ENCODE data around the gene ZBTB7C. TPM values are rescaled to one million over a fixed set of nuclear protein-coding genes. Genes with fewer than 3 reads are reported as not detected.
A peak's percentile ranks its signal among the peaks of the same experiment; 100 is the strongest.

ZBTB7C gene
- total and polyA plus RNA-seq, 9 of the 15 experiments (the other 6 are each of a cell fraction or from before 2014, with no cell fraction given): not detected

DNA sequence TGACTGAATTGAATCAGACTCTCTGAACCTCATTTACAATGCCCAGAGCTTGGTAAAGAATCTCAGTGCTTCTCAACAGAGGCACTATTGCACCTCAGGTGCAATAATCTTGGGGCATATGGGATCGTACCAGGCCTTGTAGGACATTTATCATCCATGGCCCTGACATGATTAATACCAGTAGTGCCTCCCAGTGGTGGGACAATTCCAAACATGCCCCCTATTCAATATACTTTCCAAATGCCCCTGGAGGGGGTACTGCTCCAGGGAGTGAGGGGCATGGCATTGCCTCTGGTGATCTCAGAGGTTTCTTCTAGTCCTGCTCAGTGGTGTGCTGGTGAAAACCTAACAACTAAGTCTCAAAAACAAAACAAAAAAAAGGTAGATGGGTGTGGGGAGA is 303.9 kb downstream of the ZBTB7C start:
- Histone ChIP-seq H2AFZ (ENCODE audit: low read depth, low read length) (no peak overlapping the region), H3K36me3 (ENCODE audit: control insufficient read depth, insufficient read depth, low read length) (no peaks in the 10 kb centered on the region), H3K4me3 (no peak overlapping the region), H3K79me2 (ENCODE audit: control insufficient read depth, insufficient read depth, low read length) (no peaks in the 10 kb centered on the region), H3K27me3 (ENCODE audit: control insufficient read depth in 2 of 2, insufficient read depth in 2 of 2, low read length in 2 of 2) (peaks cover 0 to 20% of the 10 kb centered on the region in 2 experiments; a peak in 3 of 5 replicates), H3K4me2 (ENCODE audit: insufficient read depth, low read length) (no peak overlapping the region), H3K9me3 (replicated peaks; ENCODE audit: control insufficient read depth, insufficient read depth, low read depth, low read length) (no peaks in the 10 kb centered on the region), H3K4me1 (replicated peaks in 1 of 2; ENCODE audit: control insufficient read depth in 2 of 2, insufficient read depth in 2 of 2, low read length in 2 of 2) (no peaks in the 10 kb centered on the region), H4K20me1 (replicated peaks; ENCODE audit: control insufficient read depth, insufficient read depth, low read length) (no peaks in the 10 kb centered on the region), H3K27ac (ENCODE audit: extremely low read depth, low read depth, low read length) (no peak overlapping the region), H3K9me1 (ENCODE audit: control insufficient read depth, insufficient read depth, low read length) (no peaks in the 10 kb centered on the region), H3K9ac (ENCODE audit: insufficient read depth in 1 of 2, low read depth in 2 of 2, low read length in 2 of 2) (no peak overlapping the region)
- 0% methylated on average over 1 of the region's 1 CpG for WGBS (ENCODE audit: insufficient coverage, low coverage, missing lambda C conversion rate)
- ATAC-seq (no peak), DNase-seq (ENCODE audit: extremely low read depth in 1 of 4, low spot score in 3 of 4) (peak in 1 of 4 experiments; percentile 3), FAIRE-seq (no peak)
- in situ Hi-C loops (cut with MboI) (no loop called here), intact Hi-C loops (cut with micrococcal nuclease) (no loop called here)
- BruUV-seq (replicated peaks): no TSS peak
- ChIA-PET POLR2A (interaction anchor here (1.4 kb wide), 1 partner anchor 11 kb away, joined by 6 read pairs; no protein-coding TSS in a partner anchor), CTCF (ENCODE audit: low intra/inter-chr PET ratio) (no interaction called here)
- TF ChIP-seq ZNF12 (CRISPR knock-in tag; IDR thresholded peaks at IDR 0.05) (no peak), MEIS2 (IDR thresholded peaks at IDR 0.05; ENCODE audit: partially characterized antibody) (peak; percentile 15), NFE2L1 (tag; IDR thresholded peaks at IDR 0.05; ENCODE audit: borderline replicate concordance, low read depth) (no peak), NCOA2 (IDR thresholded peaks at IDR 0.05; ENCODE audit: partially characterized antibody in 2 of 2) (no peak), GATAD2A (IDR thresholded peaks at IDR 0.05) (no peak), ZNF232 (CRISPR knock-in tag; IDR thresholded peaks at IDR 0.05) (no peak), NCOA1 (IDR thresholded peaks at IDR 0.05; ENCODE audit: low read depth) (no peak), CC2D1A (IDR thresholded peaks at IDR 0.05) (no peak), SAFB (IDR thresholded peaks at IDR 0.05; ENCODE audit: borderline replicate concordance, low read depth, low read length) (no peak), ZNF507 (tag; conservative IDR thresholded peaks at IDR 0.05) (no peak), HNRNPH1 (optimal IDR thresholded peaks at IDR 0.05; ENCODE audit: low read depth, low read length) (no peak), POLR3A (IDR thresholded peaks at IDR 0.05; ENCODE audit: borderline replicate concordance, extremely low read depth, insufficient read depth, insufficient read length) (no peak), TCF3 (CRISPR knock-in tag; IDR thresholded peaks at IDR 0.05) (no peak)
- TF ChIP-seq, protein P1, sequence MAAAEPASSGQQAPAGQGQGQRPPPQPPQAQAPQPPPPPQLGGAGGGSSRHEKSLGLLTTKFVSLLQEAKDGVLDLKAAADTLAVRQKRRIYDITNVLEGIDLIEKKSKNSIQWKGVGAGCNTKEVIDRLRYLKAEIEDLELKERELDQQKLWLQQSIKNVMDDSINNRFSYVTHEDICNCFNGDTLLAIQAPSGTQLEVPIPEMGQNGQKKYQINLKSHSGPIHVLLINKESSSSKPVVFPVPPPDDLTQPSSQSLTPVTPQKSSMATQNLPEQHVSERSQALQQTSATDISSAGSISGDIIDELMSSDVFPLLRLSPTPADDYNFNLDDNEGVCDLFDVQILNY (CRISPR knock-in tag; IDR thresholded peaks at IDR 0.05): no peak
- TF ChIP-seq, protein P2, sequence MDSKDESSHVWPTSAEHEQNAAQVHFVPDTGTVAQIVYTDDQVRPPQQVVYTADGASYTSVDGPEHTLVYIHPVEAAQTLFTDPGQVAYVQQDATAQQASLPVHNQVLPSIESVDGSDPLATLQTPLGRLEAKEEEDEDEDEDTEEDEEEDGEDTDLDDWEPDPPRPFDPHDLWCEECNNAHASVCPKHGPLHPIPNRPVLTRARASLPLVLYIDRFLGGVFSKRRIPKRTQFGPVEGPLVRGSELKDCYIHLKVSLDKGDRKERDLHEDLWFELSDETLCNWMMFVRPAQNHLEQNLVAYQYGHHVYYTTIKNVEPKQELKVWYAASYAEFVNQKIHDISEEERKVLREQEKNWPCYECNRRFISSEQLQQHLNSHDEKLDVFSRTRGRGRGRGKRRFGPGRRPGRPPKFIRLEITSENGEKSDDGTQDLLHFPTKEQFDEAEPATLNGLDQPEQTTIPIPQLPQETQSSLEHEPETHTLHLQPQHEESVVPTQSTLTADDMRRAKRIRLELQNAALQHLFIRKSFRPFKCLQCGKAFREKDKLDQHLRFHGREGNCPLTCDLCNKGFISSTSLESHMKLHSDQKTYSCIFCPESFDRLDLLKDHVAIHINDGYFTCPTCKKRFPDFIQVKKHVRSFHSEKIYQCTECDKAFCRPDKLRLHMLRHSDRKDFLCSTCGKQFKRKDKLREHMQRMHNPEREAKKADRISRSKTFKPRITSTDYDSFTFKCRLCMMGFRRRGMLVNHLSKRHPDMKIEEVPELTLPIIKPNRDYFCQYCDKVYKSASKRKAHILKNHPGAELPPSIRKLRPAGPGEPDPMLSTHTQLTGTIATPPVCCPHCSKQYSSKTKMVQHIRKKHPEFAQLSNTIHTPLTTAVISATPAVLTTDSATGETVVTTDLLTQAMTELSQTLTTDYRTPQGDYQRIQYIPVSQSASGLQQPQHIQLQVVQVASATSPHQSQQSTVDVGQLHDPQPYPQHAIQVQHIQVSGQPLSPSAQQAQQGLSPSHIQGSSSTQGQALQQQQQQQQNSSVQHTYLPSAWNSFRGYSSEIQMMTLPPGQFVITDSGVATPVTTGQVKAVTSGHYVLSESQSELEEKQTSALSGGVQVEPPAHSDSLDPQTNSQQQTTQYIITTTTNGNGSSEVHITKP (IDR thresholded peaks at IDR 0.05; ENCODE audit: partially characterized antibody): no peak
- TF ChIP-seq, protein P3, sequence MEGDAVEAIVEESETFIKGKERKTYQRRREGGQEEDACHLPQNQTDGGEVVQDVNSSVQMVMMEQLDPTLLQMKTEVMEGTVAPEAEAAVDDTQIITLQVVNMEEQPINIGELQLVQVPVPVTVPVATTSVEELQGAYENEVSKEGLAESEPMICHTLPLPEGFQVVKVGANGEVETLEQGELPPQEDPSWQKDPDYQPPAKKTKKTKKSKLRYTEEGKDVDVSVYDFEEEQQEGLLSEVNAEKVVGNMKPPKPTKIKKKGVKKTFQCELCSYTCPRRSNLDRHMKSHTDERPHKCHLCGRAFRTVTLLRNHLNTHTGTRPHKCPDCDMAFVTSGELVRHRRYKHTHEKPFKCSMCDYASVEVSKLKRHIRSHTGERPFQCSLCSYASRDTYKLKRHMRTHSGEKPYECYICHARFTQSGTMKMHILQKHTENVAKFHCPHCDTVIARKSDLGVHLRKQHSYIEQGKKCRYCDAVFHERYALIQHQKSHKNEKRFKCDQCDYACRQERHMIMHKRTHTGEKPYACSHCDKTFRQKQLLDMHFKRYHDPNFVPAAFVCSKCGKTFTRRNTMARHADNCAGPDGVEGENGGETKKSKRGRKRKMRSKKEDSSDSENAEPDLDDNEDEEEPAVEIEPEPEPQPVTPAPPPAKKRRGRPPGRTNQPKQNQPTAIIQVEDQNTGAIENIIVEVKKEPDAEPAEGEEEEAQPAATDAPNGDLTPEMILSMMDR (IDR thresholded peaks at IDR 0.05 in 2 of 3, conservative IDR thresholded peaks at IDR 0.05 in 1 of 3; ENCODE audit: insufficient read depth in 2 of 3, low read depth in 1 of 3, low read length in 3 of 3): peak in 2 of 3 experiments; percentile 22 to 33; a peak in 2 of 6 replicates
- TF ChIP-seq, protein P4, sequence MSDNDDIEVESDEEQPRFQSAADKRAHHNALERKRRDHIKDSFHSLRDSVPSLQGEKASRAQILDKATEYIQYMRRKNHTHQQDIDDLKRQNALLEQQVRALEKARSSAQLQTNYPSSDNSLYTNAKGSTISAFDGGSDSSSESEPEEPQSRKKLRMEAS (CRISPR knock-in tag; IDR thresholded peaks at IDR 0.05): no peak

Measured in K562 (cell line).